HG03064 (cell line): ENCODE data around the gene USP36.

Experiments
- ATAC-seq: cut with Tn5 transposase; IDR thresholded peaks from one replicate; pipeline ENCODE4 v1.9.1; 2021; ENCODE audit warnings: low read depth; ENCODE audit not compliant: unreplicated experiment

The USP36 gene

DNA sequence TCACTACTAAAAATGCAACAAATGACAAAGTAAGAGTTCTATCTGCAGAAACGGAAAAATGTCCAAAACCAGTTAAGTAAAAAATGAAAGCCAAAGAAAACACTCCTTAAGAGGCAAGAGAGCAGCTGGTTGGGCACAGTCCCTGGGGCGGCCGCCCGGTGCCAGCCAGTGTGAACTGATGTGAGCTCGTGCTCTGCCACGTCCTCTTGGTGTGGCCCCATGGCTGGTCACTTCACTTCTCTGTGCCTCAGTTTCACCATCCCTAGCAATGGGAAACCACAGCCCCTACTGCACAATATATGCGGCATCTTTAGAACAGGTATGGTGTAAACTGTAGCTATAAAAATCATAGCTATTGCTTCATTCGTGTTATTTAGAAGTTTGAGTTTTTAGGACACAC is 21.2 kb downstream of the USP36 start:
- ATAC-seq = no peak

DNA sequence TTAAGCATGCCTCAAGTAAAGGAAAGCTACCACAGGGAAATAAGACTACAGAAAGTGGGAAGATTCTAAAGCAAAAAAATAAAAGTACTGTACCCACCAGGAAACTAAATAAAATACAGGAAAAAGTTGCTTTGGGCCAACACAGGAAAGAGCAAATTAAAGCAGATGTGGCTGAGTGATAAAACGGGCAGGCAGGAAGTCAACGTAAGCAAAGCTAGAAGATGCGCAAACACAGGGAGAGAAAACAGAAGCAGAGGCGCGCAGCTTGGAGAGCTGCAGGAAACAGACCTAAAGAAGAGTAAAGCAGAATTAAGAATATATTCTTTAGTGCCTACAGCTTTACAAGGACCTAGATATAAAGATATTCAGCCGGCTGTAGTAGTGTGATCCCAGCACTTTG is 21.7 kb downstream of the USP36 start:
- ATAC-seq = no peak

DNA sequence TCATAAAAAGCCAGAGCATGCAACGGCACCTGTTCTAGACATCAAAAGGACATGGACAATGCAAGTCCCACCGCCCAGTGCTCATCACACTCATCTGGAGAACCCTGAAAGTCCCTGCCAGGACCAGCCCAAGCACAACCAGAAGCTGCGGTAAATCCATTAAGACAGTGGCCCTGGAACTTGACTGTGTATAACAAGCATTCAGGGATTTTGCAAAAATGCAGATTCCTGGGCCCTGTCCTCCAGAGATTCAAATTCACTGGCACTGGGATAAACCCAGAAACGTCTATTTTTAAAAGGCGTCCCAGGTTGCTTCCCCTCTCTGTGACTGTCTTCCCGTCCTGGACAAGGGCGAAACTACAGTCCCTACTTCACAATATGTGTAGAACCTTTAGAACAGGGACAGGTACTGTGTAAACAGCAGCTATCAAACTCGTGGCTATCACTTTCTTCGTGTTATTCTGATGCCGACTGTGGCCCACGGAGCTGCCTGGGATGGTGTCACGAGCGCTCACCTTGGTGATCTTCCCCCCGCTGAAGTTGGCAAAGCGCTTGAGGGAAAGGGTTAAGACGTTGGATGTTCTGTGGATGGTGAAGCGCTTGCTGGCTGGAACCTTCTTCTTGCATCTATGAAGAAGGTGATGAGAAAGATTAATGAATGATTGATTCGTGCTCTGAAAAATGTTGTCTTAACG is 22.3 kb downstream of the USP36 start:
- no peak for ATAC-seq

DNA sequence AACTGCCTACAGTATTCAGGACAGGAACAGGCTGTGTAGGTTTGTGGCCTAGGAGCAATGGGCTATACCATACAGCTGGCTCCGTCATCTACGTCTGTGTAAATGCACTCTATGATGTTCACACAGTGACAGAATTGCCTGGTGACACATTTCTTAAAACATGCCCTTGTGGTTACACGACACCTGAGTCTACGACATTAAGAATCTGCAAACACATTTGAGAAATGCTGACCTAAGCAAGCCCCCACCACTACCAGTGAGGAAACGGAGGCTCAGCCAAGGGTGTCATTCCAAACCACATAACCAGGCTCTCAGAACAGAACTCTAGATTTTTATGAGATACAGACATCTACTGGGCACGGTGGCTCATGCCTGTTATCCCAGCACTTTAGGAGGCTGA is 23.5 kb downstream of the USP36 start:
- ATAC-seq = no peak

- ATAC-seq = no peak
Observed at GRCh38 chr17:78815696-78816095, 24.9 kb downstream of the USP36 start.

GRCh38 chr17:78812855-78813254 is 27.8 kb downstream of the USP36 start:
- ATAC-seq = no peak

GRCh38 chr17:78808163-78808562 is 32.5 kb downstream of the USP36 start:
- no peak for ATAC-seq

DNA sequence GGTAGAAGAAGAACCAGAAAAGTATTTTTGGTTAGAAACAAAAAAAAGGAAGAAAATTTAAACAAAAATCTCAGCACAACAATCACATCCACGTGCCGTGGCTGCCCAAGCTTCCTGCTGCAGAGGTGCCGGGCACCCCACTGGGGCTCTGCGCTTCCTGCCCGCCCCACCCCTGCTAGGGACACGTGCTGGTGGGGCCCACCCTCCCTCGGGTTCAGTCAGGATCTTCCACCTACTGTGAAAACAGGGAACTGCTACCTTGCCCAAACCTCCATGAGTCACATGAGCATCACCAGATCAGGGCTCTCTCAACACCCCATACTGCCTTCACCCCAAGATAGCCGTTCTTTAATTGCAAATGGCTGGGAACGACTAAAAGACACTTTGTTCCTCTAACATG is 34.2 kb downstream of the USP36 start:
- no peak for ATAC-seq

GRCh38 chr17:78805301-78805700 is 35.3 kb downstream of the USP36 start:
- ATAC-seq = no peak

GRCh38 chr17:78804777-78805176 is 35.8 kb downstream of the USP36 start:
- ATAC-seq = no peak

DNA sequence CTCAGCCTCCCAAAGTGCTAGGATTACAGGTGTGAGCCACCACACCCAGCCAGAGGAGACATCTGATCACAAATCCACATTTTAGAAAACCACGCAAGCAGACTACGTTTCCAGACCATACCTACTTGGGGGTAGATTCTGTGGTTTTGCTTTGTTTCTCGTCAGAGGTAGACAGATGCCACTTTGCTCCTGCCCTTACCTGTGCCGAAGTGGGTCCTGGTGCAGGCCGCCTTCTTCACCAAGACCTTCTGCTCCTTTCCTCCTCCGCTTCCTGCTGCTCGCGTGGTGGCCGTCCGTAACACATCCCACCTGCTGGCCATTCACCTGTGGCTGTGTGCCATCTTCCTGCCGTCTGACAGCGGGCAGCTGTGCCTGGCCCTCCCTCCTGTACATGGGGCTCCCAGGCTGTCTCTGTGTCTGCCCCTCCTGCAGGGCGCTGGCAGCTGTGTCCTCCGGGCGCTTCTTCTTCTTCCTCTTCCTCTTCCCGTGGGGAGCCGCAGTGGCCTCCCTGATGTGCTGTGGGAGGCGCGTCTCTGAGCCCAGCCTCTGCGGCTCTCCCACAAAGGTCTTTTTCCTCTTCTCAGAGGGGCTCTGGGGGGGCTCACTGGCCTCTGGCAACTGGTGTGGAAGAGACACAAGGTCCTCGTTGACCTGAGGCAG is 37.3 kb downstream of the USP36 start:
- no peak for ATAC-seq

- ATAC-seq = no peak
Observed at GRCh38 chr17:78802459-78802858, 38.2 kb downstream of the USP36 start.

GRCh38 chr17:78802008-78802407 is 38.6 kb downstream of the USP36 start:
- ATAC-seq = no peak

GRCh38 chr17:78800132-78800931 is 40.3 kb downstream of the USP36 start:
- no peak for ATAC-seq

DNA sequence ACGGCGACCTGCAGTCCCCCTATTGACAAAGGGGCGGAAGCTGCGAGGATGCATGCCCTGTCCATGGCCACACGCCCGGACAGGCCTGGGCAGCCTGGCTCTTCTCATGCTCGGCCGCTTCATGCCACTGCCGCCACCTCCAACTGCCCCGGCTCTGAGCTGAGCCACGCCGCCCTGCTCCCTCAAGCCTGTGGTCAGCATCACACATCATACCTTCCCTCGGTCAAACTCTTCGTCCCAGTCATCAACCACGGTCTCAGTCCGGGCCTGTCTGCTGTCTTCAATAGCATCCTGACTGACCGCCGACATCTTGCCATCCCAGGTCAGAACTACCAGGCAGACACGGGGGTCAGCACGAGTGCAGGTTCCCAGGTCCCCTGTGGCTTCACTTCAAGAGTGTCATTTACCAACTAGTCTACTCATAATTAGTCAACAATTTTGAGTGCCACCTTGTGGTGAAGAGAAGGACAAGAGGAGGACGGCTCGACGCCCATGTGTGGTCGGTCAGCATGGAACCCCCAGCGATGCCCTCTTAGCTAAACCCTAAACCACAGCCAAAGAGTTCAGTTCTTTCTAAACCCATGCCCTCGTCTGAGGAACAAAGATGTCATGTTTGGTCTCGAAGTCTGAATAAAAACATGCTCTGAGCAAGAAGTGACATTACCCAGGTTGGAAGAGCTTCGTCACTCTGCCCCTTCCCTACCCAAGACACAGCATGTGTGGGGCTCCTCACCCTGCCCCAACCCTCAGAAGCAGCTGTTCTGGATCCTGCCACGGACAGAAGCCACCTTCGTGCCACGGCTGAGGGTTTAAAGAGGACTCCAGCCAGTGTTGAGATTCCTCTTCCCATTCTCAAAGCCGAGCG is 41.7 kb downstream of the USP36 start:
- ATAC-seq = no peak

DNA sequence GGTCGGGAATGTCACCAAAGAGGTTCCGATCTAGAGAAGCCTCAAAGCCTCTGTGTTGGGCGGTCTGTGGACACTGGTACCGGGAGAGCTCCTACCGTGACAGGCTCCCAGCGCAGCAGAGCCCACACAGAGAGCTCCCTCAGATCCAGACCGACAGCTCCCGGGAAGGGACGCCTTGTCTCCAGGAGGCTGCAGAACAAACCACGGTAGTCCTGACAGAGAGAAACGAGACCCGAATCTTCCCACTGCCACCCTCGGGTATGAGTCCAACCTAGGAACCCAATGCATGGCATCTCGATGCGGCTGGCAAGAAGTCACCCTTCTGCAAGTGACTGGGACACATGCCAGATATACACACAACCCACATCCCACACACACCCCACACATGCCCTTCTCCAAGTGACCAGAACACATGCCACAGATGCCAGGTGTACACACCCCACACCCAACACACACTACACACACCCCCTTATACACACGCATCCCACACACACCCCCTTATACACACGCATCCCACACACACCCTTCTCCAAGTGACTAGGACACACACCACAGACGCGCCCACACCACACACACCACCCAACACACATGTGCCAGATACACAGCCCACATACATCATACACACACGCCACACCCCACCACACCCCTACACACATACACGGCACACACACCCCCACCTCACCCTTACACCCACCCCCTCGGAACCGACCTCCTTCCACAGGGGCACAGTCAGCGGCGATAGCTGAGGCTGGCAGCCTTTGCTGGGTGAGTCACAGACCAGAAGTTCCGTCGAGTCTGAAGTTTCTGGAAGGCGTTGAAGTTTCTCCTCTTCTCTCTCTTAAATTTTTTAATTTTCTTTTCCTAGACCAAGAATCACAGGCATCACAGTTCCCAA is 42.7 kb downstream of the USP36 start:
- no peak for ATAC-seq

DNA sequence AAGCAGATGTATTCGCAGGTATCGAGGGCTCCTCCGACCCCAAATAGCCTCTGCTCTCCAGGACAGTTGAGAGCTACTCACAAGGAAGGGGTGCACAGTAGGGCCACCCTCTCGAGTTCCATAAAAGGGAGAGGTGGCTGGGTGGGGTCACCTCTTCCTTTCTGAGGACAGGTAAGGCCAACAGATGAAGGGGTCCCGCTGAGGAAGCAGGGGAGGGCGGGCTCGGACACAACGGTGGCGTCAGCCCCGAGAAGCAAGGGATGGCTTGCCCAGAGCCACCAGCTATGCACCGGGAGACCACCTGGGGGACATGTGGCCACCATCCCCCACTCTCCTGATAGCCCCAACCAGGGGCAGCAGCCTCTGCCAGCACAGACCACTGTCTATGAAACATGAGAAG is 43.4 kb downstream of the USP36 start:
- no peak for ATAC-seq

GRCh38 chr17:78796517-78796900 is 44.1 kb downstream of the USP36 start:
- ATAC-seq = no peak

DNA sequence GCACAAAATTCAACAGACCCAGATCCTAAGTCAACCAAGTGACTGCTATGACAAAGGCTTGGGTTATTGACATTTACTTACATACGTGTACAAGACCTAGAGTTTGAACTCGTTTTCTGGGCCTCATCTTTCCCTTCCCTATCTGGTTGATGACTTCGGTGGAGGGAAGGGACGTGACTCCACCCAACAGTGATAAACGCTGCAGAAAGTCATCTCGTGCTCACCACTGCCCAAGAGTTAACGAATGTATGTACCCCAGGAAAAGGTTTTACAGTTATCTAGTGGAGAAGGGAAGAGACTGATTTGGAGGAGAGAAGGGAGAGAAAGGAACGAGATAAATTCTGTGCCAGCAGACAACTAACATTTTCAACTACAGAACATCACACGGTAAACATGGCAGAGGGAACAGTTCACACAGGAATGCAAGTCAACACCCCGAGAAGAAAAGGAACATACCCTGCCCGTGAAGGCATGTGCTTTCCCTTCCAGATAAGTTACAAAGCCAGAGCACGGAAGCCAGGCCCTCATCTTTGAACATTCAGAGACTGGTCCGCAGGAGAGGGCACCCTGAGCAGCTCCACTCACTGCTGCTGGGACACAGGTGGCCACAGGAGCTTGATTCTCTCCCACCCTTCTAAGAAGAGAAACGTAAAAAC is 44.6 kb downstream of the USP36 start:
- ATAC-seq = no peak
